Skeletal muscle tissue (tissue), 4 donors: Measurements from ENCODE around the gene FAXDC2. TPM values are rescaled to one million over a fixed set of nuclear protein-coding genes. Genes with fewer than 3 reads are reported as not detected.

ENCODE experiments used
- H3K27ac ChIP-seq: one replicate; pipeline ENCODE4 v1.7.0; 2013; ENCODE audit warnings: mild to moderate bottlenecking, low read depth, low read length, inconsistent platforms
- H3K27me3 ChIP-seq, 3 donors: one replicate each; pipeline ENCODE4 v1.7.0; 2013; ENCODE audit warnings: low read length in 3 of 3; ENCODE audit not compliant: control insufficient read depth in 3 of 3, insufficient read depth in 3 of 3
- H3K36me3 ChIP-seq, 3 donors: one replicate each; pipeline ENCODE4 v1.7.0; 2013; ENCODE audit warnings: low read length in 3 of 3; ENCODE audit not compliant: control insufficient read depth in 3 of 3, insufficient read depth in 3 of 3
- H3K4me1 ChIP-seq, 3 donors: one replicate each; pipeline ENCODE4 v1.7.0; 2013; ENCODE audit warnings: low read length in 3 of 3, mild to moderate bottlenecking in 3 of 3; ENCODE audit not compliant: control insufficient read depth in 3 of 3, insufficient read depth in 3 of 3
- H3K4me3 ChIP-seq, 3 donors: one replicate each; pipeline ENCODE4 v1.7.0; 2013; ENCODE audit warnings: low read length in 3 of 3
- H3K9ac ChIP-seq, 3 donors: one replicate each; pipeline ENCODE4 v1.7.0; 2013; ENCODE audit warnings: low read length in 3 of 3, mild to moderate bottlenecking in 3 of 3, moderate library complexity in 2 of 3, low read depth in 1 of 3
- H3K9me3 ChIP-seq, 3 donors: one replicate each; pipeline ENCODE4 v1.7.0; 2013; ENCODE audit warnings: low read length in 3 of 3; ENCODE audit not compliant: control insufficient read depth in 3 of 3
- total RNA-seq: library from RNA; depleted of rRNA; stranded (reverse); fragments of >200 nt; gene quantifications from one replicate; pipeline ENCODE4 v1.2.3, GENCODE V29; 2014
- donor health status: Osteomylitis.

Gene FAXDC2
- total RNA-seq, 1 donor from 2014 or later, result 8.4 TPM

DNA sequence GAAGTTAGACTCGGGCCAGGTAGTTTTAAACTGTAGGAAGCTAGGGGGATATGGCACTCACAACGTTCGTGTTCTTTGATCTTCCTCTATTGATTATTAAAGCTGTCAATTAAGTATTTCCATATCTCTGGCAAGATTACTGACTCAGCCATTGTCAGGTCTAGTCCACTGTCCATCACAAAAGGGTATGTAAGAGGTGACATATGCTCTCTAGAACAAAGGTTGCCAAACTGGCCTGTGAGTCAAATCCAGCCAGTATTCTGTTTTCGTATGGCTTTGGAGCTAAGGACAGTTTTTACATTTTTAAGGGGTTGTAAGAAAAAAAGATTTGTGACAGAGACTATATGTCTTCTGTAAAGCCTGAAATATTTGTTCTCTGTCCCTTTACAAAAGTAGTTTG, 44.2 kb downstream of the FAXDC2 start:
- no peaks in the 10 kb centered on the region for H3K27me3 ChIP-seq
- H3K4me3 ChIP-seq, result no peak overlapping the region
- no peaks in the 10 kb centered on the region for H3K9me3 ChIP-seq
- H3K4me1 ChIP-seq, result no peaks in the 10 kb centered on the region
- H3K9ac ChIP-seq, result no peak overlapping the region
- peaks cover 62 to 85% (median 83%) of the 10 kb centered on the region in 3 donors for H3K36me3 ChIP-seq
- H3K27ac ChIP-seq, result no peak overlapping the region

DNA sequence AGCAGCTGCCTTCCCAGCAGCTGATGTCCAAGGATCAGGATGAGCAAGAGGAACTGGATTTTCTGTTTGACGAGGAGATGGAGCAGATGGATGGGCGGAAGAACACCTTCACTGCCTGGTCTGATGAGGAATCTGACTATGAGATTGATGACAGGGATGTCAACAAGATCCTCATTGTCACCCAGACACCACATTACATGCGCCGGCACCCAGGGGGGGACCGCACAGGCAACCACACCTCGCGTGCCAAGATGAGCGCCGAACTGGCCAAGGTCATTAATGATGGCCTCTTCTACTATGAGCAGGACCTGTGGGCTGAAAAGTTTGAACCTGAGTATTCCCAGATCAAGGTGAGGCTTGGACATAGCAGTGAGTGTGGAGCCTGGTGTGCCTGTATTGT, 48.4 kb downstream of the FAXDC2 start:
- Histone ChIP-seq H3K36me3 (peaks cover 74 to 82% (median 82%) of the 10 kb centered on the region in 3 donors), H3K9ac (no peak overlapping the region), H3K4me3 (no peak overlapping the region), H3K27me3 (no peaks in the 10 kb centered on the region), H3K9me3 (no peaks in the 10 kb centered on the region), H3K27ac (no peak overlapping the region), H3K4me1 (no peaks in the 10 kb centered on the region)

DNA sequence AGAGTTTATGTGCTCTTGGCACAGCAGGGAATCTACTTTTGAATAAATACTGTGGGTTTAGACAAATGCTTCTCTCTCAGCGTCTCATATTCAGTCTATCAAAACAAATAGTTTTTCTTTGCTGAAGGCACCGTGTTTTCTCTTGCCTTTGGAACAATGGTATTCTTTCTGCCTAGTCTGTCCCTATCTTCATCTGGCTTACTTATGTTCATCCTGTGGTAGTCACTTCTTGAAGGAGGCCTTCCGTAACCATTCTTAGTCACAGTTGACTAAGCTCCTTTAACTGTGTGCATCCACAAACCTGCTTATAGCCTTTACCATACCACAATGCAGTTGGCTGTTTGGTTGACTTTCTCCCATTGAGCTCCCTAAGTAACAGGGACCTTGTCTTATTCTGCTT, 49.3 kb downstream of the FAXDC2 start:
- H3K9me3 ChIP-seq, result no peaks in the 10 kb centered on the region
- H3K36me3 ChIP-seq, result peaks cover 69 to 83% (median 75%) of the 10 kb centered on the region in 3 donors
- no peak overlapping the region for H3K9ac ChIP-seq
- H3K4me1 ChIP-seq, result no peaks in the 10 kb centered on the region
- no peak overlapping the region for H3K27ac ChIP-seq
- H3K4me3 ChIP-seq, result no peak overlapping the region
- no peaks in the 10 kb centered on the region for H3K27me3 ChIP-seq

DNA sequence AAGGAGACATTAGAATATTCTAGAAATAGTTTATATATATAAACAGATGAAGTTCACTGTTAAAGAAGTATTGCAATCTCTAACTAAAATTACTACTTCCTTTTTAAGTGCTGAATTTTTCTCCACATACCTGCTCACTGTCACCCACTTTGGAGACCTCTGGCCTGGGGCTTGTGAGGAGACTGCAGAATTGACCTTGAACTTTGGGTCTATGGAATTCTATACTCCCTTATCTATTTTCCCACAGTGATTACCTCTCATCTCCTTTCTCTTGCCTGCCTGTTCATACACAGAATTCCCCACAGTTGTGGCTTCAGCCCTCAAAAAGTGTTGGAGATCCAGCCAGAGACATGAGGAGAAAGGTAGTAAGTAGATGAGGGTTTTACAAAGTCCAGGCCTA, 49.8 kb downstream of the FAXDC2 start:
- peaks cover 64 to 78% (median 70%) of the 10 kb centered on the region in 3 donors for H3K36me3 ChIP-seq
- no peak overlapping the region for H3K27ac ChIP-seq
- H3K9ac ChIP-seq, result no peak overlapping the region
- H3K27me3 ChIP-seq, result no peaks in the 10 kb centered on the region
- H3K4me3 ChIP-seq, result no peak overlapping the region
- no peaks in the 10 kb centered on the region for H3K4me1 ChIP-seq
- no peaks in the 10 kb centered on the region for H3K9me3 ChIP-seq

DNA sequence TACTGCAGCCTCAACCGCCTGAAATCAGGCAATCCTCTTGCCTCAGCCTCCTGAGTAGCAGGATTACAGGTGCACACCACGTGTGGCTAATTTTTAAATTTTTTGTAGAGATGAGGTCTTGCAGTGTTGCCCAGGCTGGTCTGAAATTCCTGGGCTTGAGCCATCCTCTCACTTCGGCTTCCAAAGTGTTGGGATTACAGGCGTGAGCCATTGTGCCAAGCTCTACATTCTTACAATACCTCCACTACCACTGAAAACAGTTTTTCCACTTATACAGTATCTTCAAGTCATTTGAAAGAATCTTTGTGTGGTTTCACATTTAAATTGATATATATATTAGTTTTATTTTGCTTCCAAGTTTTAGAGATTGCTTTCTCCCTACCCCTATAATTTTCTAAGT, 52.6 kb downstream of the FAXDC2 start:
- no peaks in the 10 kb centered on the region for H3K27me3 ChIP-seq
- H3K9ac ChIP-seq, result no peak overlapping the region
- peaks cover 55 to 71% (median 66%) of the 10 kb centered on the region in 3 donors for H3K36me3 ChIP-seq
- no peaks in the 10 kb centered on the region for H3K4me1 ChIP-seq
- no peaks in the 10 kb centered on the region for H3K9me3 ChIP-seq
- H3K4me3 ChIP-seq, result no peak overlapping the region
- no peak overlapping the region for H3K27ac ChIP-seq

DNA sequence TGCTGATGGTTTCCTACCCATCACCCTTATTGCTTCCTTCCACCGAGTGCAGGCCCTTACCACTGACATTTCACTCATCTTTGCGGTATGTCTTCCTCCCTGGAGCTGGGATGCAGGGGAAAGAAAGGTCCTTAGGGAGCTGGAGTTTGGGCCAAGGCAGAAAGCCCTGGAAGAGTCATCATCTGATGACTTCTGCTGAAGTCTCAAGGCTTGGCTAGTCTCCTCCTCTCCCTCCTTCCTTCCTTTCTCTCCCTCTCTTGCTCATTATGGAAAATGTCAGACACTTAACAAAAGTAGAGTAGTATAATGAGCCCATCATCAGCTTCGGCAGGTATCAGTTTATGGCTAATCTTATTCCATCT, 55.2 kb downstream of the FAXDC2 start:
- no peaks in the 10 kb centered on the region for H3K4me1 ChIP-seq
- H3K27ac ChIP-seq, result no peak overlapping the region
- H3K27me3 ChIP-seq, result no peaks in the 10 kb centered on the region
- H3K9me3 ChIP-seq, result no peaks in the 10 kb centered on the region
- no peak overlapping the region for H3K9ac ChIP-seq
- no peak overlapping the region for H3K4me3 ChIP-seq
- H3K36me3 ChIP-seq, result peaks cover 43 to 66% (median 58%) of the 10 kb centered on the region in 3 donors

DNA sequence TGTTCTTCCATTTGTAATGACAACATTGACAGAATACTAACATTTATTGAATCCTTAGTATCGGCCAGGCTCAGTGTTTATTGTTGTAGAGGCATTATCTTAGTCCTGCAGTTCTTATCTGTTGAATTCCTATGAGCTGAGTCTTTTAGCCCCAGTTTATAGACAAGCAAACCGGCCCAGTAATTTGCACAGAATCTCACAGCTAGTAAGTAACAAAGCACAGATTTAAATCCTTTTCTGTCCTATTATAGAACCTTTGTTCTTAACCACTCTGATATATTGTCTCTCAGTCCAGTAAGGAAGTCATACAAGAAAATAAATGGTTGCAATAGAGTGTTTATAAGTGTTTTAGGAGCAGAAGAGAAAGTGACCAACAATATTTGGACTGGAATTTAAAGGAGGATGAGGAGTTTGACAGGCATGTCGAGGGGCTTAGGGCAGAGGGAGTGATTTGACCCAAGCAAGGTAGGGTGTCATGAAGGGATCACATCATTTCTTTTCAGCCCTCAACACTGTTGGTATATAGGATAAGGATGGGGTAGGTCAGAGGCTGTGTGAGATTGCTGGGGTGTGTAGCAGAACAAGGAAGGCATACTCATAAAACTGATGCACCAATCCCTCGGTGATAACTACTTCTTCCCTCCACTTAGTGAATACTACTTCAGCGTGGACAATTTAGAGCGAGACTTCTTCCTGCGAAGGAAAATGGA, 55.7 kb downstream of the FAXDC2 start:
- H3K27ac ChIP-seq, result no peak overlapping the region
- H3K27me3 ChIP-seq, result no peaks in the 10 kb centered on the region
- H3K9me3 ChIP-seq, result no peaks in the 10 kb centered on the region
- H3K36me3 ChIP-seq, result peaks cover 38 to 66% (median 58%) of the 10 kb centered on the region in 3 donors
- H3K9ac ChIP-seq, result no peak overlapping the region
- H3K4me3 ChIP-seq, result no peak overlapping the region
- no peaks in the 10 kb centered on the region for H3K4me1 ChIP-seq

DNA sequence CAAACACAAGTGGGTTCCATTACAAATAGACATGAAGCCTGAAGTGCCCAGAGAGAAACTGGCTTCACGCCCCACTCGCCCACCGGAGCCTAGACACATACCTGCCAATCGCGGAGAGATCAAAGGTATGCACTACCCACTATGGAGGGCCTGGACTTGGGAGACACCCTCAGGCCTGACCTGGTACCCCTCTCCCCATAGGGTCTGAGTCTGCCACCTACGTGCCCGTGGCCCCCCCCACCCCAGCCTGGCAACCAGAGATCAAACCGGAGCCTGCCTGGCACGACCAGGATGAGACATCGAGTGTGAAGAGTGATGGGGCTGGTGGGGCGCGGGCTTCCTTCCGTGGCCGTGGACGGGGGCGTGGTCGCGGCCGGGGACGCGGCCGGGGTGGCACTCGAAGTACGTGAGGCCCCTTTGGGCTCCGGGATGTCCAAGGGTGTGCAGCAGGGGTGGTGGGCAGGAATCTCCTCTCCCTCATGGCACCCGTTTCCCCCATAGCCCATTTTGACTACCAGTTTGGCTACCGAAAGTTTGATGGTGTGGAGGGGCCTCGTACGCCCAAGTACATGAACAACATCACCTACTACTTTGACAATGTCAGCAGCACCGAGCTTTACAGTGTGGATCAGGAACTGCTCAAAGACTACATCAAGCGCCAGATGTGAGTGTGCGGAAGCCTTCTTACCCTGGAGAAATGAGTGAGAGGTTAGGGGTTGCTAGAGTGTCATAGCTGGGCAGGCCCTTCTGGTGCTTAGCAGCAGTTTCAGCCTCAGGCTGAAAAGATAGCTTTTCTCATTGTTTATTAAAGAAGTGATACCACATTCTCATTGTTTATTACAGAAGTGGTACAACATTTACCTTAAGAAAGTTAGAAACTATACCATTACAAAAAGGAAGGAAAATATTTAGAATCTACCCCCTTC, 56.5 kb downstream of the FAXDC2 start:
- Histone ChIP-seq H3K27me3 (no peaks in the 10 kb centered on the region), H3K36me3 (peaks cover 32 to 58% (median 51%) of the 10 kb centered on the region in 3 donors), H3K9ac (no peak overlapping the region), H3K4me3 (no peak overlapping the region), H3K9me3 (no peaks in the 10 kb centered on the region), H3K4me1 (no peaks in the 10 kb centered on the region), H3K27ac (no peak overlapping the region)

DNA sequence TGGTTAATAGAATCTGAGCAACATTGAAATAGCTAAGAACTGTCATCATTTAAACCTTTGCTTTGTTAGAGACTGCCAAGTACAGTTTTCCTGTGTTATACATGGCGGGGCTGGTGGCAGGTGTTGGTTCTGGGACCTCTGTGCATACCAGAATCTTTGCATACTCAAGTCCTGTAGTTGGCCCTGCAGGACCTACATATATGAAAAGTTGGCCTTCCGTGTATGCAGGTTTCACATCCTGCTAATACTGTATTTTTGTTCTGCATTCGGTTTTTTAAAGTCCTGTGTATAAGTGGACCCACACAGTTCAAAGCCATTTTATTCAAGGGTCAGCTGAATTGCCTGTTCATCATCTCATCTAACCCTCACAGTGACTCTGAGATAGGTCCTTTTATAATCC, 58.9 kb downstream of the FAXDC2 start:
- Histone ChIP-seq H3K27ac (no peak overlapping the region), H3K4me3 (no peak overlapping the region), H3K27me3 (no peaks in the 10 kb centered on the region), H3K9me3 (no peaks in the 10 kb centered on the region), H3K9ac (no peak overlapping the region), H3K36me3 (peaks cover 28 to 51% (median 47%) of the 10 kb centered on the region in 3 donors), H3K4me1 (peaks cover 9 to 17% (median 16%) of the 10 kb centered on the region in 3 donors)

DNA sequence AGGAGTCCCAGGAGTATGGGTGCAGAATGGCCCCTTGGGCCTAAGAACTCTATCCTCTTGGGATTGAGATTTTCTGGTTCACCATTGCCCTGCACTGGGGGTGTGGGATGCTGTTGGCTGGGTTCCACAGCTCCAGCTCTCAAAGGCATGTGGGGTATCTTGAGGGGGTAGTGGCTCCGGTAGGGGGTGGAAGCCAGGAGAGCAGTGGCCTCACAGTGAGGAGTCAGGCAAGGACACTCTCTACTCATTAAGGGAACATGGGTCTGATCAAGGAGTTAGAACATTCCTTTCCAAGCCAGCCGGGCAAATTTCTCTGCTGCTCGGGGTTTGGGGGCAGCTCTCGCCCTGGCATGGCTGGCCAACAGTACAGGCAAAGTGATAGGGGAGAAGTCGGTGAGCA, 62.2 kb downstream of the FAXDC2 start:
- Histone ChIP-seq H3K4me1 (peaks cover 29 to 38% (median 34%) of the 10 kb centered on the region in 3 donors), H3K27me3 (no peaks in the 10 kb centered on the region), H3K4me3 (no peak overlapping the region), H3K36me3 (peaks cover 15 to 29% (median 27%) of the 10 kb centered on the region in 3 donors), H3K9me3 (no peaks in the 10 kb centered on the region), H3K27ac (no peak overlapping the region), H3K9ac (no peak overlapping the region)
